D721Med (cell line): Measurements from ENCODE around the gene PC.

ENCODE experiments used
- DNase-seq: peaks from one replicate; pipeline ENCODE4 v3.0.0; 2011; ENCODE audit warnings: low spot score; ENCODE audit not compliant: insufficient read length
- FAIRE-seq: peaks from 2 replicates; lab custom pipeline; 2011; peaks lifted over from hg19 to GRCh38; lab: Jason Lieb, UNC
- CTCF ChIP-seq: IDR thresholded peaks from 2 replicates; pipeline ENCODE4 v1.5.1; 2012; ENCODE audit warnings: mild to moderate bottlenecking, control low read depth; ENCODE audit not compliant: insufficient read depth; ENCODE audit errors: missing control alignments

PC gene

GRCh38 chr11:66932543-66932942 lies 25.6 kb downstream of the PC start:
- DNase-seq (no peak), FAIRE-seq (no peak)
- TF ChIP-seq CTCF, result no peak

DNA sequence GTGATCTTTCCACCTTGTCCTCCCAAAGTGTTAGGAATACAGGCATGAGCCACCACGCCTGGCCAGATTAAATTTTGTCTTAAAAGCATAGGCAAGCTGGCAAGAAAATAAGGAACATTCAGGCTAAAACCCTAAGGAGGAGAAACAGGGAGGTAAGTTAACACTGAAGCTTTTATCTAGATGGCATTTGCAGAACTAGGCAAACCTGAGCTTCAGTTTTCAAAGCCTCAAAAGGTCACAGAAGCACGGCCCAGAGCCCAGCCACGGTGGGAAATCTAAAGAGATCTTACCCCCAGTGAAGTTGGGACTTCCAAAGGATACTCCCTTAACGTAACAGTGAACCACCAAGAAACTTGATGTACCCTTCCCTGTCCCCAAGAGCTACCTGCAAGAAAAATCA lies 28.4 kb downstream of the PC start:
- DNase-seq (no peak), FAIRE-seq (no peak)
- TF ChIP-seq CTCF, result no peak

DNA sequence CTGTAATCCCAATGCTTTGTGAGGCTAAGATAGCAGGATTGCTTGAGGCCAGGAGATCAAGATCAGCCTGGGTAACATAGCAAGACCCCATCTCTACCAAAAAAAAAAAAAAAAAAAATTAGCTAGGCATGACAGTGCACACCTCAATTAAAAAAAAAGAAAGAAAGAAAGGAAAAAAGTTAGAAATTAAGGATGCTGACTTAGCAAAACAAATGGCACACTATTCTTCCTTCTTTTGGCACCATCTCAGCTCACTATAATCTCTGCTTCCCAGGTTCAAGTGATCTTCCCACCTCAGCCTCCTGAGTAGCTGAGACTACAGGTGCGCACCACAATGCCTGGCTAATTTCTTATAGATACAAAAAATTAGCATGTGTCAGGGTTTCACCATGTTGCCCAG lies 33.9 kb downstream of the PC start:
- TF ChIP-seq CTCF, result no peak
- DNase-seq (no peak), FAIRE-seq (no peak)

- no peak for FAIRE-seq
- no peak for DNase-seq
- no peak for TF ChIP-seq CTCF
Observed at GRCh38 chr11:66922551-66922950, 35.6 kb downstream of the PC start.

DNA sequence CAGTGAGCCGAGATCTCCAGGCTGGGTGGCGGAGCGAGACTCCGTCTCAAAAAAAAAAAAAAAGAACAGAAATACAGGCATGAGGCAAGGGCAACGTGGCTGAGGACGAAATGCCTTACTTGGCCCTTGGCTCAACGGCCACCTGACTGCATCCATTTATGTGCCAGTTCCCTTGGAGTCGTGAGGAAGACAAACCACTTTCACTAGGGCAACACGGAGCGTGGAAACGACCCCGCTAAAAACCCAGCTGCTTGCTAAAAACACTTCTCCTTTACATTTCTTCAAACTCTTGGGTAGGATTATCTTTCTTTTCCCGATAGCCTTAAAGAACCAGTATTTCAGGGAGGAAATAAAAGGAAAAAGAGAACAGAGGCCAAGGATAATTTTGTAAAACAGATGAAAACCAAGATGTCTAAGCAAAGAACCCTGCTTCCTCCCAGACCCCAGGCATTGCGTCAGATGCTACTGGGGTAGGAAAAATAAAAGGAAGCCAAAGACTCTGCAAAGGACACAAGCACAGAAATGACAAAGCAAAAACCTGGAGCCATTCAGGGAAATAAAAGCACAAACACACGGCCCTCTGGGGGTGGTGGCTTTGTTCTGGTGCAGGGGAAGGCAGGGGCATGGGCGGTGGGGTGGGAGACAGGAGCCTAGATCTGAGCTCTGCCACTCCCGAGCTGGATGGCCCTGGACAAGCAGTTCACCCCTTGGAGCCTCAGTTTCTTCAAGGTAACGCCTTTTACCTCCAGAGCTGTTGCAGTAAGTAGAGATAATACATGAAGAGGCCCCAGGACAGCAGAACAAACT lies 37.0 kb downstream of the PC start:
- no peak for TF ChIP-seq CTCF
- no peak for FAIRE-seq

GRCh38 chr11:66919923-66920322 lies 38.3 kb downstream of the PC start:
- no peak for TF ChIP-seq CTCF
- no peak for FAIRE-seq

More for the DNA sequence above, 37.0 kb downstream of the PC start:
- DNase-seq, result no peak

GRCh38 chr11:66918741-66919140 lies 39.4 kb downstream of the PC start:
- TF ChIP-seq CTCF, result no peak
- DNase-seq (no peak), FAIRE-seq (no peak)

More at GRCh38 chr11:66919923-66920322, 38.3 kb downstream of the PC start:
- no peak for DNase-seq
